ENCODE results near the gene PDE6A. TPM values are rescaled to one million over a fixed set of nuclear protein-coding genes. Genes with fewer than 3 reads are reported as not detected.
A peak's percentile ranks its signal among the peaks of the same experiment; 100 is the strongest.

PDE6A gene
- total RNA-seq, 4 donors from 2014 or later, result 0.22 TPM; not detected in 3

- TF ChIP-seq POLR2A (IDR thresholded peaks at IDR 0.05) (no peak), EP300 (IDR thresholded peaks at IDR 0.05) (no peak)
- TF ChIP-seq, protein P1, sequence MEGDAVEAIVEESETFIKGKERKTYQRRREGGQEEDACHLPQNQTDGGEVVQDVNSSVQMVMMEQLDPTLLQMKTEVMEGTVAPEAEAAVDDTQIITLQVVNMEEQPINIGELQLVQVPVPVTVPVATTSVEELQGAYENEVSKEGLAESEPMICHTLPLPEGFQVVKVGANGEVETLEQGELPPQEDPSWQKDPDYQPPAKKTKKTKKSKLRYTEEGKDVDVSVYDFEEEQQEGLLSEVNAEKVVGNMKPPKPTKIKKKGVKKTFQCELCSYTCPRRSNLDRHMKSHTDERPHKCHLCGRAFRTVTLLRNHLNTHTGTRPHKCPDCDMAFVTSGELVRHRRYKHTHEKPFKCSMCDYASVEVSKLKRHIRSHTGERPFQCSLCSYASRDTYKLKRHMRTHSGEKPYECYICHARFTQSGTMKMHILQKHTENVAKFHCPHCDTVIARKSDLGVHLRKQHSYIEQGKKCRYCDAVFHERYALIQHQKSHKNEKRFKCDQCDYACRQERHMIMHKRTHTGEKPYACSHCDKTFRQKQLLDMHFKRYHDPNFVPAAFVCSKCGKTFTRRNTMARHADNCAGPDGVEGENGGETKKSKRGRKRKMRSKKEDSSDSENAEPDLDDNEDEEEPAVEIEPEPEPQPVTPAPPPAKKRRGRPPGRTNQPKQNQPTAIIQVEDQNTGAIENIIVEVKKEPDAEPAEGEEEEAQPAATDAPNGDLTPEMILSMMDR (IDR thresholded peaks at IDR 0.05), result no peak
- H3K27me3 ChIP-seq, result no peaks in the 10 kb centered on the region
- 68 to 77% methylated on average over 8 of the region's 8 CpGs for WGBS, 2 donors
- H3K36me3 ChIP-seq, result peaks cover 0 to 10% (median 0%) of the 10 kb centered on the region in 3 donors
- H3K9me3 ChIP-seq, result no peaks in the 10 kb centered on the region
- DNase-seq (ENCODE audit: low spot score in 2 of 2), result no peak
- H3K4me1 ChIP-seq, result peaks cover 0 to 5% (median 0%) of the 10 kb centered on the region in 4 donors
- no peak overlapping the region for H3K27ac ChIP-seq
- no peak overlapping the region for H3K4me3 ChIP-seq
These were observed 104.3 kb downstream of the PDE6A start for GRCh38 chr5:149840226-149840825.

GRCh38 chr5:149839761-149840160, 104.8 kb downstream of the PDE6A start:
- WGBS, 2 donors, result 36 to 40% methylated on average over 15 to 16 of the region's 16 CpGs
- Histone ChIP-seq H3K4me3 (no peak overlapping the region), H3K27me3 (no peaks in the 10 kb centered on the region), H3K4me1 (peaks cover 0 to 5% (median 0%) of the 10 kb centered on the region in 4 donors), H3K36me3 (peaks cover 0 to 5% (median 0%) of the 10 kb centered on the region in 3 donors), H3K27ac (no peak overlapping the region), H3K9me3 (no peaks in the 10 kb centered on the region)
- TF ChIP-seq EP300 (IDR thresholded peaks at IDR 0.05) (no peak), POLR2A (IDR thresholded peaks at IDR 0.05) (no peak)
- TF ChIP-seq, protein P1 (IDR thresholded peaks at IDR 0.05), result no peak
- no peak for DNase-seq (ENCODE audit: low spot score in 2 of 2)

DNA sequence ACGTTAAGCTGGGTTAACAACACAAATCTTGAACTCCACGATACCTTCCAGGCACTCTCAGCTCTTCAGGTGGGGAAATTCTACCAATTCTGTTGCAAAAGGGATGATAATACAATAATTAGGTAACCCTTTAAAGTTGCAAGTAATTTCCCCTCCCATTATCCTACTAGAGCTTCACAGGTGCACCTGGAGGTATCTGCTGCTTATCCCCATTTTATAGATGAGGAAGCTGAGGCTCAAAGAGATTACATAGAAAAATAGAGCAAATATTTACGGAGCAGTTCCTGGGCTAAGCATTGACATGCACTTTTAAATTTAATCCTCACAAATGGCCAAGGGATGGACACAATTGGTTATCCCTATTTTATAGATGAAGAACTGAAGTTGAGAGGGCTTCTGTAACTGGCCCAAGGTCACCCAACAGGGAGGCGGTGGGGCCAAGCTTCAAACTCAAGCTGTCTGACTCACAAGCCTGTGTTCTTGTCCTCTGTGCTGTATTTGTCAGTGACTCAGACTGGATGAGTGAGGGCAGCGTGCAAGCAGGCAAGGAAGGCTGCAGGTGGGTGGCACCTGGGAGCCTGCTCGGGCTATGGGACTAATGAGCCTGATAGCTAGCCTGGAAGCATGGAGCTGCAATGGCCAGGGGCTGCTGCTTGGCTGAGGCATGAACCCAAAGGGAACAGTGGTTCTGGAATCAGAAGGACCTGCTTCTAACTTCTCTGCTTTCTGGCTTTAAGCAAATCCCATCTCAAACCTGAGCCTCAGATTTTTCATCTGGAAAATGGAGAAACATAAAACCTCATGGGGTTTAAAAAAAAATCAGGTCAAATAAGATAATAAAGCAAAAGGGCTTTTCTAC, 105.5 kb downstream of the PDE6A start:
- 92 to 93% methylated on average over 6 of the region's 6 CpGs for WGBS, 2 donors
- Histone ChIP-seq H3K9me3 (no peaks in the 10 kb centered on the region), H3K4me1 (peaks cover 0 to 5% (median 0%) of the 10 kb centered on the region in 4 donors), H3K27ac (no peak overlapping the region), H3K36me3 (no peaks in the 10 kb centered on the region), H3K27me3 (no peaks in the 10 kb centered on the region), H3K4me3 (no peak overlapping the region)
- no peak for DNase-seq (ENCODE audit: low spot score in 2 of 2)
- TF ChIP-seq EP300 (IDR thresholded peaks at IDR 0.05) (no peak), POLR2A (IDR thresholded peaks at IDR 0.05) (no peak)
- TF ChIP-seq, protein P1 (IDR thresholded peaks at IDR 0.05), result no peak

GRCh38 chr5:149837680-149838269, 106.8 kb downstream of the PDE6A start:
- Histone ChIP-seq H3K27me3 (no peaks in the 10 kb centered on the region), H3K36me3 (peaks cover 0 to 8% (median 0%) of the 10 kb centered on the region in 3 donors), H3K9me3 (no peaks in the 10 kb centered on the region), H3K27ac (no peak overlapping the region), H3K4me3 (no peak overlapping the region), H3K4me1 (peaks cover 0 to 5% (median 0%) of the 10 kb centered on the region in 4 donors)
- peak in 1 of 2 donors; percentile 26 for DNase-seq (ENCODE audit: low spot score in 2 of 2)
- 19 to 57% methylated on average over 7 of the region's 7 CpGs for whole genome bisulfite sequencing, 2 donors
- no peak for TF ChIP-seq EP300 (IDR thresholded peaks at IDR 0.05)
- TF ChIP-seq, protein P1 (IDR thresholded peaks at IDR 0.05), result peak; percentile 40 to 72 (median 59)

All from tibial nerve (tissue), 4 donors.